ENCODE data around the gene RASGRF2. TPM values are rescaled to one million over a fixed set of nuclear protein-coding genes. Genes with fewer than 3 reads are reported as not detected.

Gene RASGRF2
- total RNA-seq, 2 donors from 2014 or later = 6.9 to 13.9 TPM

GRCh38 chr5:81179959-81180358, 219.8 kb downstream of the RASGRF2 start:
- Histone ChIP-seq H3K4me1 (ENCODE audit: control insufficient read depth in 1 of 2, low read depth in 2 of 2) (no peaks in the 10 kb centered on the region), H3K27ac (no peak overlapping the region), H3K9me3 (no peaks in the 10 kb centered on the region), H3K27me3 (replicated peaks; ENCODE audit: insufficient read depth) (no peaks in the 10 kb centered on the region), H3K4me3 (no peak overlapping the region), H3K36me3 (no peaks in the 10 kb centered on the region)
- no peak for TF ChIP-seq CTCF (IDR thresholded peaks at IDR 0.05)
- ATAC-seq (ENCODE audit: insufficient number of reproducible peaks, low FRiP score, low read depth) = no peak
- no peak for DNase-seq (ENCODE audit: low spot score)

GRCh38 chr5:81180780-81181460, 220.8 kb downstream of the RASGRF2 start:
- DNase-seq (ENCODE audit: low spot score) (no peak), ATAC-seq (ENCODE audit: insufficient number of reproducible peaks, low FRiP score, low read depth) (no peak)
- no peak for TF ChIP-seq CTCF (IDR thresholded peaks at IDR 0.05)
- H3K9me3 ChIP-seq = no peaks in the 10 kb centered on the region
- no peaks in the 10 kb centered on the region for H3K27me3 ChIP-seq (replicated peaks; ENCODE audit: insufficient read depth)
- no peak overlapping the region for H3K4me3 ChIP-seq
- no peak overlapping the region for H3K27ac ChIP-seq
- no peaks in the 10 kb centered on the region for H3K4me1 ChIP-seq (ENCODE audit: control insufficient read depth in 1 of 2, low read depth in 2 of 2)
- no peaks in the 10 kb centered on the region for H3K36me3 ChIP-seq

DNA sequence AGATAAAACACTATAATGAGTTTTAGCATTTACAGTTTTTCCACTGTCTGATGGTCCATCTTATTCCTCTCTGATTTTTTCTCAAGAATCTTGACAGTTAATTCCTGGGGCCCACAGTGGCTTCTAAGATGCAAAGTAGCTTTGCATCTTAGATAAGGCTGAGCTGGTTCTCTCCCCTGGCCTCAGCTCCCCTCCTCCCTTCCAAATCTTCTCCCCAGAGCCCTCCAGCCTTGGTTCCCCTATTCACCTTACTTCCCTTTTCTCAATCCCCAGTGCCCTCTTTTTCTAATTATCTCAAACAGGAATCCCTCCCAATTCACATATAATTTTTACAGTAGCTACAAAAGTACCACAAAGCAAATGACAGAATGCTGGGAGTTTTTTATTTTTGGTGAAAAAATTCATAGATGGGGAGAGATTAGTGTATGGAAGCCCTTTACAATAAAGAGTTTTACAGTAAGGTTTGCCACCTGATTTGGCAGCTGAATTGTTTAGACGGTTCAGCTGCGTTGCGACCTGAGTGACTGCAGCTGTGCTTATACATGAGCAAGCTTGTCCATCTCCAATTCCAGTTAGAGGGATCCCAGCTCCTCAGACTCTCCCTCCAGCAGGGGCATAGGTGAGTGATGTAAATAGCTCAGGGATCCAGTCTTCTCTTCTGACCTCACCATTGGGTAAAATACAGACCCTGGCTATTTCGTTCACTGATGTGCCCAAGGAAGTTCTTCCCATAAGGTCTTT, 221.6 kb downstream of the RASGRF2 start:
- Histone ChIP-seq H3K4me3 (no peak overlapping the region), H3K36me3 (no peaks in the 10 kb centered on the region), H3K27me3 (replicated peaks; ENCODE audit: insufficient read depth) (no peaks in the 10 kb centered on the region), H3K4me1 (ENCODE audit: control insufficient read depth in 1 of 2, low read depth in 2 of 2) (no peaks in the 10 kb centered on the region), H3K9me3 (no peaks in the 10 kb centered on the region), H3K27ac (no peak overlapping the region)
- TF ChIP-seq CTCF (IDR thresholded peaks at IDR 0.05) = no peak
- no peak for DNase-seq (ENCODE audit: low spot score)
- no peak for ATAC-seq (ENCODE audit: insufficient number of reproducible peaks, low FRiP score, low read depth)

DNA sequence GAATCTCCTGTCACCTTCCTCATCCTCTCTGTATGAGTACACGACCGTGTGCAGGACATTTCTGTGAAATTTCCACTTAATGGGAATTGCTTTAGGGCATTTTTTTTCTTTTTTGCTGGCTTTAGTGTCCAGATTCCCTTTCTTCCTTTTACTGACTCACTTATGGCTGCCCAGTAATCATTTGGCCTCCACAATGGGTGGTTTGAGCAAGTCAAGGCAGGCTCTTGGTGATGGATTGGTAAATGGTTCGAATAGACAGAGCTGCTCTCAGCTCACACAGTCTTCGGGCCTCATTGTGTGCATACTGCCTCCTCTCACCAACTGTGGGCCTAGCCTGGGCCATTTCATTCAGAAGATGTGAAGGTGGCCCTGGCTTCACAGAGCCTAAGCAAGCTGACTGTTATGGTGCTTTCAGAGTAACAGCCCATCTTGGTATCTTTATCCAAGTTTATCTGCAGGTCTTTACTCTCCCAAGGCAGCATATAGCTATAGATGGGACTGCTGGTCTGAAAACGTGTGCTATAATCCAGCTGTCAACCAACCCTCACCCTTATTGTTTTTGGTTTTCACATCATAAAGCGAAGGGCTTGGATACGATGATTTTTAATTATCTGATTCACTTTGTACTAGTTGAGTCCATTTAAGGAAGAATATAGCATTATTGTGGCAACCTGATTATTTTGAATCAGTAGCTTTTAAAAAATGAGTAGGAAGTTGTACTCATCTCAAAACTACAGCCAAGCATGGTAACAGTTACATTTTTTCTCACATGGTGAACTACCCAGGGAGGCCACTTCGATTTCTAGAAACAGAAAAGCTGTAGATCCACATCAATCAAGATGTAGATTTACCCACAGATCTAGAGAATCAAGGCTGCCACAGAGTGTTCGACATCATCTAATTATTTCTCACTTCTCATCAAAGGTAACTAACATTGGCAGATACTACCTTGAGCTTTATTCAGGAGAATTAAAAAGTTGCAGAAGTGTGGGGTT, 222.5 kb downstream of the RASGRF2 start:
- Histone ChIP-seq H3K36me3 (no peaks in the 10 kb centered on the region), H3K9me3 (no peaks in the 10 kb centered on the region), H3K27me3 (replicated peaks; ENCODE audit: insufficient read depth) (no peaks in the 10 kb centered on the region), H3K27ac (no peak overlapping the region), H3K4me3 (no peak overlapping the region), H3K4me1 (ENCODE audit: control insufficient read depth in 1 of 2, low read depth in 2 of 2) (no peaks in the 10 kb centered on the region)
- no peak for TF ChIP-seq CTCF (IDR thresholded peaks at IDR 0.05)
- ATAC-seq (ENCODE audit: insufficient number of reproducible peaks, low FRiP score, low read depth) (no peak), DNase-seq (ENCODE audit: low spot score) (no peak)
